Stimulated activated CD4-positive, alpha-beta T cell treated with anti-CD3 and anti-CD28 coated beads, Interleukin-15, amount 100 ng/mL, for 1 hour (primary cell): ENCODE data around the gene MSTN.

Experiments
- DNase-seq, 2 donors: peaks; one replicate each; pipeline ENCODE4 v3.0.0-alpha.2; 2020; ENCODE audit warnings: low read depth in 1 of 2, low spot score in 1 of 2

Gene MSTN

GRCh38 chr2:190062601-190063000 lies at the start of gene MSTN:
Gene MSTN, minus strand, starts transcription at chr2:190062729. Its CDS starts 133 bp downstream, at chr2:190062596.
- DNase-seq = no peak

- no peak for DNase-seq
Measured at GRCh38 chr2:190111166-190111565, 48.6 kb upstream of the MSTN start.

GRCh38 chr2:190110699-190111098 lies 48.2 kb upstream of the MSTN start:
- DNase-seq = no peak

- no peak for DNase-seq
Measured at GRCh38 chr2:190110131-190110530, 47.6 kb upstream of the MSTN start.

- DNase-seq = no peak
Measured at GRCh38 chr2:190107409-190107808, 44.9 kb upstream of the MSTN start.

GRCh38 chr2:190106783-190107182 lies 44.3 kb upstream of the MSTN start:
- no peak for DNase-seq

GRCh38 chr2:190105554-190105953 lies 43.0 kb upstream of the MSTN start:
- no peak for DNase-seq

GRCh38 chr2:190103144-190103543 lies 40.6 kb upstream of the MSTN start:
- DNase-seq = no peak

- DNase-seq = no peak
Measured at GRCh38 chr2:190099890-190100697, 37.6 kb upstream of the MSTN start.

- no peak for DNase-seq
Measured at GRCh38 chr2:190098851-190099250, 36.3 kb upstream of the MSTN start.

GRCh38 chr2:190097115-190097514 lies 34.6 kb upstream of the MSTN start:
- DNase-seq = no peak

- no peak for DNase-seq
Measured at GRCh38 chr2:190094316-190094871, 31.9 kb upstream of the MSTN start.

GRCh38 chr2:190093793-190094192 lies 31.3 kb upstream of the MSTN start:
- no peak for DNase-seq

GRCh38 chr2:190090148-190090547 lies 27.6 kb upstream of the MSTN start:
- no peak for DNase-seq

- no peak for DNase-seq
Measured at GRCh38 chr2:190088917-190089316, 26.4 kb upstream of the MSTN start.

- DNase-seq = no peak
Measured at GRCh38 chr2:190084704-190085103, 22.2 kb upstream of the MSTN start.

- DNase-seq = no peak
Measured at GRCh38 chr2:190082118-190082517, 19.6 kb upstream of the MSTN start.

GRCh38 chr2:190080527-190081049 lies 18.1 kb upstream of the MSTN start:
- no peak for DNase-seq

GRCh38 chr2:190079160-190079559 lies 16.6 kb upstream of the MSTN start:
- no peak for DNase-seq

- no peak for DNase-seq
Measured at GRCh38 chr2:190075623-190076022, 13.1 kb upstream of the MSTN start.

GRCh38 chr2:190069936-190070696 lies 7.6 kb upstream of the MSTN start:
- no peak for DNase-seq

- DNase-seq = no peak
Measured at GRCh38 chr2:190068764-190069163, 6.2 kb upstream of the MSTN start.
